ENCODE data around the gene LRRC27.

LRRC27 gene

GRCh38 chr10:132298038-132298881, 33.7 kb upstream of the LRRC27 start:
- TF ChIP-seq CTCF (IDR thresholded peaks at IDR 0.05) = no peak

- no peak for TF ChIP-seq CTCF (IDR thresholded peaks at IDR 0.05)
Measured at GRCh38 chr10:132299371-132300336, 32.3 kb upstream of the LRRC27 start.

GRCh38 chr10:132300582-132300981, 31.4 kb upstream of the LRRC27 start:
- no peak for TF ChIP-seq CTCF (IDR thresholded peaks at IDR 0.05)

- no peak for TF ChIP-seq CTCF (IDR thresholded peaks at IDR 0.05)
Measured at GRCh38 chr10:132301371-132302330, 30.3 kb upstream of the LRRC27 start.

GRCh38 chr10:132302421-132303310, 29.3 kb upstream of the LRRC27 start:
- TF ChIP-seq CTCF (IDR thresholded peaks at IDR 0.05) = no peak

- TF ChIP-seq CTCF (IDR thresholded peaks at IDR 0.05) = no peak
Measured at GRCh38 chr10:132303361-132304115, 28.5 kb upstream of the LRRC27 start.
